Measurements from ENCODE around the gene KIAA1958.
"Not testable (repeated sequence)": the region's sequence is repeated elsewhere in the genome, so short reads cannot be mapped to it uniquely, and the experiment has no call there.

Gene KIAA1958

GRCh38 chr9:112505086-112505485 is 18.5 kb downstream of the KIAA1958 start:
- no peaks in the 10 kb centered on the region for H3K27me3 ChIP-seq (ENCODE audit: control insufficient read depth, insufficient read depth, low read length)
- H3K4me3 ChIP-seq (ENCODE audit: low read depth, low read length) = no peak overlapping the region
- no peaks in the 10 kb centered on the region for H3K9me3 ChIP-seq (ENCODE audit: control insufficient read depth, insufficient read depth, low read length)
- no peak overlapping the region for H3K9ac ChIP-seq (ENCODE audit: low read depth, low read length)
- H3K4me1 ChIP-seq (ENCODE audit: control insufficient read depth, insufficient read depth, low read length) = peaks cover 13% of the 10 kb centered on the region
- H3K27ac ChIP-seq (ENCODE audit: low read depth, low read length) = no peak overlapping the region
- H3K36me3 ChIP-seq (ENCODE audit: control insufficient read depth, insufficient read depth, low read length) = no peaks in the 10 kb centered on the region

GRCh38 chr9:112505607-112506006 is 19.0 kb downstream of the KIAA1958 start:
- no peaks in the 10 kb centered on the region for H3K27me3 ChIP-seq (ENCODE audit: control insufficient read depth, insufficient read depth, low read length)
- H3K4me3 ChIP-seq (ENCODE audit: low read depth, low read length) = no peak overlapping the region
- H3K27ac ChIP-seq (ENCODE audit: low read depth, low read length) = no peak overlapping the region
- H3K4me1 ChIP-seq (ENCODE audit: control insufficient read depth, insufficient read depth, low read length) = peaks cover 19% of the 10 kb centered on the region
- H3K9me3 ChIP-seq (ENCODE audit: control insufficient read depth, insufficient read depth, low read length) = no peaks in the 10 kb centered on the region
- no peaks in the 10 kb centered on the region for H3K36me3 ChIP-seq (ENCODE audit: control insufficient read depth, insufficient read depth, low read length)
- no peak overlapping the region for H3K9ac ChIP-seq (ENCODE audit: low read depth, low read length)

- Histone ChIP-seq H3K36me3 (ENCODE audit: control insufficient read depth, insufficient read depth, low read length) (no peaks in the 10 kb centered on the region), H3K4me1 (ENCODE audit: control insufficient read depth, insufficient read depth, low read length) (peaks cover 19% of the 10 kb centered on the region), H3K27me3 (ENCODE audit: control insufficient read depth, insufficient read depth, low read length) (no peaks in the 10 kb centered on the region), H3K27ac (ENCODE audit: low read depth, low read length) (no peak overlapping the region), H3K9ac (ENCODE audit: low read depth, low read length) (no peak overlapping the region), H3K9me3 (ENCODE audit: control insufficient read depth, insufficient read depth, low read length) (no peaks in the 10 kb centered on the region), H3K4me3 (ENCODE audit: low read depth, low read length) (no peak overlapping the region)
These were observed 19.9 kb downstream of the KIAA1958 start for GRCh38 chr9:112506571-112506970.

GRCh38 chr9:112507001-112507680 is 20.5 kb downstream of the KIAA1958 start:
- Histone ChIP-seq H3K9ac (ENCODE audit: low read depth, low read length) (no peak overlapping the region), H3K9me3 (ENCODE audit: control insufficient read depth, insufficient read depth, low read length) (no peaks in the 10 kb centered on the region), H3K4me3 (ENCODE audit: low read depth, low read length) (no peak overlapping the region), H3K36me3 (ENCODE audit: control insufficient read depth, insufficient read depth, low read length) (no peaks in the 10 kb centered on the region), H3K4me1 (ENCODE audit: control insufficient read depth, insufficient read depth, low read length) (peaks cover 19% of the 10 kb centered on the region), H3K27ac (ENCODE audit: low read depth, low read length) (no peak overlapping the region), H3K27me3 (ENCODE audit: control insufficient read depth, insufficient read depth, low read length) (no peaks in the 10 kb centered on the region)

GRCh38 chr9:112508377-112508776 is 21.8 kb downstream of the KIAA1958 start:
- Histone ChIP-seq H3K9ac (ENCODE audit: low read depth, low read length) (no peak overlapping the region), H3K27ac (ENCODE audit: low read depth, low read length) (no peak overlapping the region), H3K27me3 (ENCODE audit: control insufficient read depth, insufficient read depth, low read length) (no peaks in the 10 kb centered on the region), H3K36me3 (ENCODE audit: control insufficient read depth, insufficient read depth, low read length) (no peaks in the 10 kb centered on the region), H3K4me3 (ENCODE audit: low read depth, low read length) (no peak overlapping the region), H3K4me1 (ENCODE audit: control insufficient read depth, insufficient read depth, low read length) (peaks cover 19% of the 10 kb centered on the region), H3K9me3 (ENCODE audit: control insufficient read depth, insufficient read depth, low read length) (no peaks in the 10 kb centered on the region)

GRCh38 chr9:112512377-112512776 is 25.8 kb downstream of the KIAA1958 start:
- H3K4me3 ChIP-seq (ENCODE audit: low read depth, low read length); H3K9ac ChIP-seq (ENCODE audit: low read depth, low read length); H3K9me3 ChIP-seq (ENCODE audit: control insufficient read depth, insufficient read depth, low read length); H3K36me3 ChIP-seq (ENCODE audit: control insufficient read depth, insufficient read depth, low read length); H3K27ac ChIP-seq (ENCODE audit: low read depth, low read length); H3K27me3 ChIP-seq (ENCODE audit: control insufficient read depth, insufficient read depth, low read length): not testable (repeated sequence)
- peaks cover 21% of the 10 kb centered on the region for H3K4me1 ChIP-seq (ENCODE audit: control insufficient read depth, insufficient read depth, low read length)

GRCh38 chr9:112516769-112517168 is 30.1 kb downstream of the KIAA1958 start:
- Histone ChIP-seq H3K27me3 (ENCODE audit: control insufficient read depth, insufficient read depth, low read length) (no peaks in the 10 kb centered on the region), H3K4me1 (ENCODE audit: control insufficient read depth, insufficient read depth, low read length) (peaks cover 5% of the 10 kb centered on the region; the same call in 1 of the 2 replicates), H3K36me3 (ENCODE audit: control insufficient read depth, insufficient read depth, low read length) (no peaks in the 10 kb centered on the region), H3K9me3 (ENCODE audit: control insufficient read depth, insufficient read depth, low read length) (no peaks in the 10 kb centered on the region), H3K4me3 (ENCODE audit: low read depth, low read length) (no peak overlapping the region), H3K27ac (ENCODE audit: low read depth, low read length) (no peak overlapping the region), H3K9ac (ENCODE audit: low read depth, low read length) (no peak overlapping the region)

GRCh38 chr9:112520069-112520468 is 33.4 kb downstream of the KIAA1958 start:
- Histone ChIP-seq H3K4me3 (ENCODE audit: low read depth, low read length) (no peak overlapping the region), H3K9me3 (ENCODE audit: control insufficient read depth, insufficient read depth, low read length) (no peaks in the 10 kb centered on the region), H3K9ac (ENCODE audit: low read depth, low read length) (no peak overlapping the region), H3K36me3 (ENCODE audit: control insufficient read depth, insufficient read depth, low read length) (no peaks in the 10 kb centered on the region), H3K27ac (ENCODE audit: low read depth, low read length) (no peak overlapping the region), H3K4me1 (ENCODE audit: control insufficient read depth, insufficient read depth, low read length) (peaks cover 5% of the 10 kb centered on the region; the same call in 1 of the 2 replicates), H3K27me3 (ENCODE audit: control insufficient read depth, insufficient read depth, low read length) (no peaks in the 10 kb centered on the region)

GRCh38 chr9:112520656-112521055 is 34.0 kb downstream of the KIAA1958 start:
- Histone ChIP-seq H3K27ac (ENCODE audit: low read depth, low read length) (no peak overlapping the region), H3K4me3 (ENCODE audit: low read depth, low read length) (no peak overlapping the region), H3K9ac (ENCODE audit: low read depth, low read length) (no peak overlapping the region), H3K9me3 (ENCODE audit: control insufficient read depth, insufficient read depth, low read length) (no peaks in the 10 kb centered on the region), H3K4me1 (ENCODE audit: control insufficient read depth, insufficient read depth, low read length) (peaks cover 5% of the 10 kb centered on the region; the same call in 1 of the 2 replicates), H3K36me3 (ENCODE audit: control insufficient read depth, insufficient read depth, low read length) (no peaks in the 10 kb centered on the region), H3K27me3 (ENCODE audit: control insufficient read depth, insufficient read depth, low read length) (no peaks in the 10 kb centered on the region)

- no peak overlapping the region for H3K9ac ChIP-seq (ENCODE audit: low read depth, low read length)
- H3K9me3 ChIP-seq (ENCODE audit: control insufficient read depth, insufficient read depth, low read length) = no peaks in the 10 kb centered on the region
- no peak overlapping the region for H3K4me3 ChIP-seq (ENCODE audit: low read depth, low read length)
- peaks cover 6% of the 10 kb centered on the region; the same call in 1 of the 2 replicates for H3K4me1 ChIP-seq (ENCODE audit: control insufficient read depth, insufficient read depth, low read length)
- no peaks in the 10 kb centered on the region for H3K36me3 ChIP-seq (ENCODE audit: control insufficient read depth, insufficient read depth, low read length)
- no peak overlapping the region for H3K27ac ChIP-seq (ENCODE audit: low read depth, low read length)
- no peaks in the 10 kb centered on the region for H3K27me3 ChIP-seq (ENCODE audit: control insufficient read depth, insufficient read depth, low read length)
These were observed 40.3 kb downstream of the KIAA1958 start for GRCh38 chr9:112526973-112527372.

- Histone ChIP-seq H3K9me3 (ENCODE audit: control insufficient read depth, insufficient read depth, low read length) (no peaks in the 10 kb centered on the region), H3K27me3 (ENCODE audit: control insufficient read depth, insufficient read depth, low read length) (no peaks in the 10 kb centered on the region), H3K4me1 (ENCODE audit: control insufficient read depth, insufficient read depth, low read length) (peaks cover 6% of the 10 kb centered on the region; the same call in 1 of the 2 replicates), H3K9ac (ENCODE audit: low read depth, low read length) (no peak overlapping the region), H3K27ac (ENCODE audit: low read depth, low read length) (no peak overlapping the region), H3K4me3 (ENCODE audit: low read depth, low read length) (no peak overlapping the region), H3K36me3 (ENCODE audit: control insufficient read depth, insufficient read depth, low read length) (no peaks in the 10 kb centered on the region)
These were observed 41.3 kb downstream of the KIAA1958 start for GRCh38 chr9:112527959-112528358.
